ENCODE measurements around the gene ST3GAL5. TPM values are rescaled to one million over a fixed set of nuclear protein-coding genes. Genes with fewer than 3 reads are reported as not detected.

ST3GAL5 gene
- total and polyA plus RNA-seq, 2 of the 8 experiments (the other 6 are each of a cell fraction or from before 2014, with no cell fraction given): 1.9 to 4.5 TPM

DNA sequence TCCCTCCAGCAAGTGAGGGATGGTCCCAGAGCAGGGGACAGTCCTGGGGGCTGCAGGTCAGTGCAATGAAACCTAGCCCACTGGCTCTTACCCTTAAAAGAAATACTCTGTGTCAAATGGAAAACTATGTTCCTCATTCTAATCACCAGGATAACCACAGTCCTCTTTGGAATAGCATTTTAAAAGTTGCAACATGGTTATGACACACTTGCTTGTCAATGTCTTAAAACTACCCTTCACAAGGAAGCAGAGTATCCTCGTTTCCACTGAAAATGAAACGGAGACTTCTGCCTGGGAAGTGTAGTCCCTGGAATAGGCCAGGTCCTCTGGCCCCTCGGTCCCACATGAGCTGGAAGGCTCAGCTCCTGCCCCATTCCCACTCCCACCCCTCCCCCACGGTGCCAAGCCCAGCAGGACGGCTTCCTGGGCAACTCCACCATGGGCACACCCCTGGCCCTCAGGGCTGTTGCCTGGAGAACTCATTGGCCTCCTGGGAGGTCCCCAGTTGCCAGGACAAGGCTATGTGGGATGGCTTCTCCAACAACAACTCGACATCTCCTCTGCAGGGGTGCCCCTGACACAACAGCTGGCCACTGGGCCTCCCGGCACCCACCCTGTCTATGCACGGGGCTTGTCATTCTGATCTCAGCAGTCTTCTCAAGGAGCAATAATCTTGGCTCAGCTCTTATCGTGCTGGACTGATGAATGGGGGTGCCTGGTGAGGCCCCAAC is 38.3 kb upstream of the ST3GAL5 start:
- Histone ChIP-seq H3K18ac (ENCODE audit: extremely low read depth, low read length) (no peak overlapping the region), H4K5ac (ENCODE audit: insufficient read length, low read depth, low read length) (no peak overlapping the region), H4K8ac (ENCODE audit: extremely low read depth, insufficient read depth, low read length) (no peak overlapping the region), H3K4me1 (replicated peaks in 1 of 4; ENCODE audit: control insufficient read depth in 3 of 4, insufficient read depth in 4 of 4, low read length in 3 of 4) (no peaks in the 10 kb centered on the region), H2BK12ac (ENCODE audit: low read depth, low read length) (no peak overlapping the region), H2AFZ (ENCODE audit: low read length) (no peak overlapping the region), H4K91ac (replicated peaks; ENCODE audit: insufficient read length, low read length) (no peak overlapping the region), H3K23me2 (ENCODE audit: low read depth, low read length) (0 out of 2 replicates have a peak, but pooled peaks cover 1% of the 10 kb centered on the region), H2BK5ac (ENCODE audit: low read depth, low read length) (no peak overlapping the region), H3K14ac (ENCODE audit: insufficient read length) (no peak overlapping the region), H3K27ac (ENCODE audit: low read depth, low read length) (no peak overlapping the region), H3K79me1 (ENCODE audit: low read depth, low read length) (no peaks in the 10 kb centered on the region), H3K9ac (replicated peaks in 1 of 4; ENCODE audit: extremely low read depth in 1 of 4, low read depth in 3 of 4, low read length in 3 of 4) (no peak overlapping the region), H3K23ac (ENCODE audit: insufficient read length) (no peak overlapping the region), H2AK5ac (ENCODE audit: low read depth, low read length) (no peak overlapping the region), H4K20me1 (replicated peaks in 1 of 2; ENCODE audit: control insufficient read depth in 1 of 2, insufficient read depth in 2 of 2, low read length in 2 of 2) (no peaks in the 10 kb centered on the region), H3K79me2 (ENCODE audit: control insufficient read depth in 1 of 2, insufficient read depth in 2 of 2, low read length in 2 of 2) (no peaks in the 10 kb centered on the region), H3K4ac (replicated peaks; ENCODE audit: insufficient read length, low read depth, low read length) (no peak overlapping the region), H3K4me3 (ENCODE audit: extremely low read depth in 1 of 4, insufficient read depth in 2 of 4, low read depth in 3 of 4, low read length in 4 of 4) (no peak overlapping the region), H3K27me3 (replicated peaks in 1 of 4; ENCODE audit: control insufficient read depth in 3 of 4, extremely low read depth in 1 of 4, insufficient read depth in 3 of 4, low read length in 3 of 4) (no peaks in the 10 kb centered on the region), H2BK15ac (ENCODE audit: low read length) (no peak overlapping the region), H3K4me2 (ENCODE audit: insufficient read depth in 1 of 2, low read depth in 2 of 2, low read length in 2 of 2) (no peak overlapping the region), H3K56ac (replicated peaks; ENCODE audit: insufficient read length, low read depth, low read length) (no peak overlapping the region), H2BK20ac (ENCODE audit: low read length) (no peak overlapping the region), H3K9me3 (ENCODE audit: insufficient read depth in 2 of 2, low read depth in 1 of 2, low read length in 1 of 2) (no peaks in the 10 kb centered on the region), H3K36me3 (ENCODE audit: control insufficient read depth in 2 of 4, insufficient read depth in 4 of 4, low read length in 3 of 4) (no peaks in the 10 kb centered on the region), H2BK120ac (replicated peaks; ENCODE audit: low read depth, low read length) (no peak overlapping the region)
- DNase-seq (ENCODE audit: low read depth in 1 of 2, low spot score in 2 of 2) (no peak), FAIRE-seq (no peak)
- 84% methylated on average over 9 of the region's 9 CpGs; no CpG with 5 or more reads in 1 of the 2 experiments for WGBS, 2 experiments (ENCODE audit: extremely low coverage in 1 of 2, insufficient coverage in 1 of 2, insufficient read length in 1 of 2, insufficient replicate concordance in 2 of 2, low coverage in 1 of 2, low lambda C conversion rate in 2 of 2, missing lambda C conversion rate in 1 of 2)
- CTCF ChIA-PET (ENCODE audit: partially characterized antibody): interaction anchor here (0.9 to 1.1 kb wide), 2 partner anchors 12 to 38 kb away, joined by 3 to 4 read pairs; no protein-coding TSS in a partner anchor
- no peak for TF ChIP-seq CTBP2 (IDR thresholded peaks at IDR 0.05; ENCODE audit: borderline replicate concordance, insufficient read depth, insufficient read length, low read length)
- no peak for TF ChIP-seq SIRT6 (IDR thresholded peaks at IDR 0.05; ENCODE audit: low read length)
- TF ChIP-seq SIN3A (conservative IDR thresholded peaks at IDR 0.05 in 1 of 2, IDR thresholded peaks at IDR 0.05 in 1 of 2; ENCODE audit: low read depth in 1 of 2, low read length in 2 of 2): no peak
- no peak for TF ChIP-seq TEAD4 (IDR thresholded peaks at IDR 0.05; ENCODE audit: low read depth, low read length)
- TF ChIP-seq TAF1 (IDR thresholded peaks at IDR 0.05; ENCODE audit: low read depth, low read length): no peak
- POLR2A ChIA-PET (ENCODE audit: partially characterized antibody): no interaction called here

Data from H1 (cell line).